HFFc6 (cell line): ENCODE data around the gene F5. TPM values are rescaled to one million over a fixed set of nuclear protein-coding genes. Genes with fewer than 3 reads are reported as not detected.

Experiments
- DNase-seq: peaks from one replicate; pipeline ENCODE4 v3.0.0-alpha.2; 2018
- H3K27ac Mint-ChIP-seq: 2 replicates; pipeline ENCODE4 v1.8.0; 2020; ENCODE audit warnings: mild to moderate bottlenecking, mixed read lengths
- H3K27me3 Mint-ChIP-seq: 2 replicates; pipeline ENCODE4 v1.8.0; 2021; ENCODE audit warnings: mild to moderate bottlenecking, moderate library complexity, mixed read lengths; ENCODE audit not compliant: insufficient read depth
- H3K36me3 Mint-ChIP-seq: 2 replicates; pipeline ENCODE4 v1.8.0; 2021; ENCODE audit warnings: low read depth, mixed read lengths
- H3K4me1 Mint-ChIP-seq: 2 replicates; pipeline ENCODE4 v1.8.0; 2020; ENCODE audit warnings: low read depth, mixed read lengths
- H3K4me3 Mint-ChIP-seq: 2 replicates; pipeline ENCODE4 v1.8.0; 2020; ENCODE audit warnings: mild to moderate bottlenecking, moderate library complexity, mixed read lengths
- H3K9me3 Mint-ChIP-seq: 2 replicates; pipeline ENCODE4 v1.8.0; 2020; ENCODE audit warnings: mild to moderate bottlenecking, mixed read lengths
- CTCF ChIP-seq: fragments of 200-600 bp; sonication (generic); IDR thresholded peaks from 2 replicates; pipeline ENCODE4 v1.5.0; 2021; ENCODE audit warnings: antibody characterized with exemption, mild to moderate bottlenecking
- total RNA-seq, 6 experiments: library from RNA; stranded (reverse); fragmentation: NEBNext Ultra II Directional; extraction: Animal tissue kit (Norgen Biotek cat#: 25700); gene quantifications; 2 replicates in 1 of 6; 3 replicates in 5 of 6; pipeline ENCODE4 v1.2.3, GENCODE V29; 2021

The F5 gene
- total RNA-seq, 6 experiments from 2014 or later: not detected

GRCh38 chr1:169494343-169494742, 91.9 kb downstream of the F5 start:
- no peak overlapping the region for H3K4me3 Mint-ChIP-seq
- no peaks in the 10 kb centered on the region; the same call in 1 of the 2 replicates for H3K27me3 Mint-ChIP-seq

DNA sequence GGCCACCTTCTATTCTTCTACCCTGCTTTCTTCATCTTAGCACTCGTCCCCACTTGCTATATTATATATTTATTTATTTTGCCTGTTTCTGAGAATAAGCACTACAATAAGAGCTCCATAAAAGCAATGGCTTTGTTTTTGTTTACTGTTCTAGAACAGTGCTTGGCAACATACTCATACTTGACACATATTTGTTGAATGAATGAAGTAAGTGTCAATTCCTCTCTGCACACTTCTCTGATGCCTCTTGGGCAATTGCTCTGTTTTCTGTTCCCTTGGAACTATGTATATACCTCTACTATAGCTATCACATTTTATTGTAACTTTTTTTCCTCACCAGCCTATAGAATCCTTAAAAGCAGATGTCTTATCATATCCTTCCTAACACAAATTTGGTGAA, 93.0 kb downstream of the F5 start:
- no peak for TF ChIP-seq CTCF
- no peaks in the 10 kb centered on the region for H3K9me3 Mint-ChIP-seq
- H3K4me3 Mint-ChIP-seq: no peak overlapping the region
- H3K36me3 Mint-ChIP-seq: no peaks in the 10 kb centered on the region
- H3K27me3 Mint-ChIP-seq: no peaks in the 10 kb centered on the region; the same call in 1 of the 2 replicates
- H3K27ac Mint-ChIP-seq: no peak overlapping the region
- peaks cover 7% of the 10 kb centered on the region; the same call in 1 of the 2 replicates for H3K4me1 Mint-ChIP-seq
- DNase-seq: no peak

More at GRCh38 chr1:169494343-169494742, 91.9 kb downstream of the F5 start:
- no peak for DNase-seq
- Mint-ChIP-seq H3K4me1 (peaks cover 7% of the 10 kb centered on the region; the same call in 1 of the 2 replicates), H3K9me3 (no peaks in the 10 kb centered on the region), H3K27ac (no peak overlapping the region), H3K36me3 (no peaks in the 10 kb centered on the region)
- TF ChIP-seq CTCF: no peak

GRCh38 chr1:169491845-169492281, 94.4 kb downstream of the F5 start:
- no peak for DNase-seq
- no peaks in the 10 kb centered on the region for H3K36me3 Mint-ChIP-seq
- no peaks in the 10 kb centered on the region; the same call in 1 of the 2 replicates for H3K27me3 Mint-ChIP-seq
- no peak overlapping the region for H3K27ac Mint-ChIP-seq
- peaks cover 20% of the 10 kb centered on the region for H3K4me1 Mint-ChIP-seq
- no peak for TF ChIP-seq CTCF
- no peak overlapping the region for H3K4me3 Mint-ChIP-seq
- no peaks in the 10 kb centered on the region for H3K9me3 Mint-ChIP-seq

DNA sequence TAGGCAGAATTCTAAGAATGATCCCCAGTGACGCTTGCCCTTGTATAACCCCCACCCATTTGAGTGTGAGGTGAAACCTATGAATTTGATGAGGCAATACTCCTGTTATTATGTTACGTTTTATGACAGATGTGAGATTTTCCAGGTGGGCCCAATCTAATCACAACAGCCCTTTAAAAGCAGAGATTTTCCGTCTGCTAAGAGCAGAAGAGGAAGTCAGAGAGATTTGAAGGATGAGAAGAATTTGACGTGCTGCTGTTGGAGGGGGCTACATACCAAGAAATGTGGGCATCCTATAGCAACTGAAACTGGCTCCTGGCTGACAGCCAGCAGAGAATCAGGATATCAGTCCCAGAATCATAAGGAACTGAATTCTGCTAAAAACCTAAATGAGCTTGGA, 98.1 kb downstream of the F5 start:
- Mint-ChIP-seq H3K36me3 (no peaks in the 10 kb centered on the region), H3K9me3 (no peaks in the 10 kb centered on the region), H3K27ac (no peak overlapping the region), H3K4me3 (no peak overlapping the region), H3K27me3 (peaks cover 2% of the 10 kb centered on the region; the same call in 1 of the 2 replicates), H3K4me1 (peaks cover 50% of the 10 kb centered on the region)
- DNase-seq: no peak
- no peak for TF ChIP-seq CTCF

- Mint-ChIP-seq H3K4me3 (no peak overlapping the region; the same call in 1 of the 2 replicates), H3K27me3 (peaks cover 2% of the 10 kb centered on the region; the same call in 1 of the 2 replicates)
These were observed 98.7 kb downstream of the F5 start for GRCh38 chr1:169487561-169487960.

More at GRCh38 chr1:169487561-169487960, 98.7 kb downstream of the F5 start:
- Mint-ChIP-seq H3K27ac (no peak overlapping the region), H3K9me3 (no peaks in the 10 kb centered on the region), H3K36me3 (no peaks in the 10 kb centered on the region), H3K4me1 (peaks cover 56% of the 10 kb centered on the region)
- DNase-seq: no peak
- no peak for TF ChIP-seq CTCF
